ENCODE results near the gene RAB1B. TPM values are rescaled to one million over a fixed set of nuclear protein-coding genes. Genes with fewer than 3 reads are reported as not detected.

RAB1B gene
- total RNA-seq, 1 donor from 2014 or later: 150 TPM

GRCh38 chr11:66231561-66231960 lies 36.9 kb upstream of the RAB1B start:
- no peaks in the 10 kb centered on the region for H3K27me3 Mint-ChIP-seq (ENCODE audit: unreplicated experiment)
- no peaks in the 10 kb centered on the region for H3K4me1 Mint-ChIP-seq (ENCODE audit: unreplicated experiment)
- no peak overlapping the region for H3K4me3 Mint-ChIP-seq (ENCODE audit: unreplicated experiment)
- TF ChIP-seq CTCF (IDR thresholded peaks at IDR 0.05): no peak
- H3K36me3 Mint-ChIP-seq (ENCODE audit: unreplicated experiment): peaks cover 64% of the 10 kb centered on the region
- DNase-seq (ENCODE audit: extremely low spot score, unreplicated experiment): no peak
- H3K9me3 Mint-ChIP-seq (ENCODE audit: unreplicated experiment): no peaks in the 10 kb centered on the region
- no peak overlapping the region for H3K27ac Mint-ChIP-seq (ENCODE audit: unreplicated experiment)

- H3K9me3 Mint-ChIP-seq (ENCODE audit: unreplicated experiment): no peaks in the 10 kb centered on the region
- no peak overlapping the region for H3K4me3 Mint-ChIP-seq (ENCODE audit: unreplicated experiment)
- H3K27me3 Mint-ChIP-seq (ENCODE audit: unreplicated experiment): no peaks in the 10 kb centered on the region
- H3K4me1 Mint-ChIP-seq (ENCODE audit: unreplicated experiment): no peaks in the 10 kb centered on the region
- H3K27ac Mint-ChIP-seq (ENCODE audit: unreplicated experiment): no peak overlapping the region
- peaks cover 62% of the 10 kb centered on the region for H3K36me3 Mint-ChIP-seq (ENCODE audit: unreplicated experiment)
- no peak for TF ChIP-seq CTCF (IDR thresholded peaks at IDR 0.05)
- no peak for DNase-seq (ENCODE audit: extremely low spot score, unreplicated experiment)
These were observed 35.7 kb upstream of the RAB1B start for GRCh38 chr11:66232769-66233168.

- H3K27me3 Mint-ChIP-seq (ENCODE audit: unreplicated experiment): no peaks in the 10 kb centered on the region
- H3K36me3 Mint-ChIP-seq (ENCODE audit: unreplicated experiment): peaks cover 58% of the 10 kb centered on the region
- DNase-seq (ENCODE audit: extremely low spot score, unreplicated experiment): no peak
- TF ChIP-seq CTCF (IDR thresholded peaks at IDR 0.05): no peak
- H3K4me1 Mint-ChIP-seq (ENCODE audit: unreplicated experiment): no peaks in the 10 kb centered on the region
- no peak overlapping the region for H3K4me3 Mint-ChIP-seq (ENCODE audit: unreplicated experiment)
- no peaks in the 10 kb centered on the region for H3K9me3 Mint-ChIP-seq (ENCODE audit: unreplicated experiment)
- H3K27ac Mint-ChIP-seq (ENCODE audit: unreplicated experiment): no peak overlapping the region
These were observed 35.1 kb upstream of the RAB1B start for GRCh38 chr11:66233301-66233700.

- Mint-ChIP-seq H3K27ac (ENCODE audit: unreplicated experiment) (no peak overlapping the region), H3K9me3 (ENCODE audit: unreplicated experiment) (no peaks in the 10 kb centered on the region), H3K27me3 (ENCODE audit: unreplicated experiment) (no peaks in the 10 kb centered on the region), H3K36me3 (ENCODE audit: unreplicated experiment) (peaks cover 53% of the 10 kb centered on the region), H3K4me1 (ENCODE audit: unreplicated experiment) (no peaks in the 10 kb centered on the region), H3K4me3 (ENCODE audit: unreplicated experiment) (no peak overlapping the region)
- DNase-seq (ENCODE audit: extremely low spot score, unreplicated experiment): no peak
- no peak for TF ChIP-seq CTCF (IDR thresholded peaks at IDR 0.05)
These were observed 33.3 kb upstream of the RAB1B start for GRCh38 chr11:66235141-66235540.

GRCh38 chr11:66237867-66238266 lies 30.6 kb upstream of the RAB1B start:
- DNase-seq (ENCODE audit: extremely low spot score, unreplicated experiment): no peak

More at GRCh38 chr11:66237867-66238266, 30.6 kb upstream of the RAB1B start:
- Mint-ChIP-seq H3K9me3 (ENCODE audit: unreplicated experiment) (no peaks in the 10 kb centered on the region), H3K27me3 (ENCODE audit: unreplicated experiment) (no peaks in the 10 kb centered on the region), H3K4me3 (ENCODE audit: unreplicated experiment) (no peak overlapping the region), H3K36me3 (ENCODE audit: unreplicated experiment) (peaks cover 43% of the 10 kb centered on the region), H3K4me1 (ENCODE audit: unreplicated experiment) (no peaks in the 10 kb centered on the region), H3K27ac (ENCODE audit: unreplicated experiment) (no peak overlapping the region)
- no peak for TF ChIP-seq CTCF (IDR thresholded peaks at IDR 0.05)

Measured in osteocyte (in vitro differentiated cells).